OCI-LY7 (cell line): ENCODE results near the gene C1QL1. TPM values are rescaled to one million over a fixed set of nuclear protein-coding genes. Genes with fewer than 3 reads are reported as not detected.

Experiments used
- BruUV-seq: library from RNA; stranded (reverse); fragments of 400-500 nt; replicated peaks from 2 replicates; lab custom pipeline; 2021; lab: Mats Ljungman, UMichigan
- CTCF ChIA-PET: fragments of 300-600 bp; sonication (Branson Sonifier 250); formaldehyde crosslinking; loops from one replicate; lab custom pipeline; 2022; ENCODE audit warnings: antibody characterized with exemption; ENCODE audit not compliant: unreplicated experiment; lab: Charles Lee
- POLR2A ChIA-PET: fragments of 300-600 bp; sonication (Branson Sonifier 250); formaldehyde crosslinking; loops from one replicate; lab custom pipeline; 2022; ENCODE audit warnings: antibody characterized with exemption; lab: Charles Lee
- DNase-seq: peaks from one replicate; pipeline ENCODE4 v3.0.0-alpha.2; 2015; ENCODE audit warnings: low spot score
- H2AFZ ChIP-seq: fragments of 200-600 bp; sonication (generic), shearing (Covaris generic); 2 replicates; pipeline ENCODE4 v1.6.1; 2014; ENCODE audit warnings: mild to moderate bottlenecking, antibody characterized with exemption, low read length, moderate library complexity
- H3K27ac ChIP-seq: fragments of 200-600 bp; sonication (generic); 2 replicates; pipeline ENCODE4 v1.5.1; 2014; ENCODE audit warnings: mixed run types, low read depth, mild to moderate bottlenecking, moderate library complexity, low read length, inconsistent platforms; ENCODE audit not compliant: poor library complexity, severe bottlenecking
- H3K36me3 ChIP-seq: fragments of 200-600 bp; sonication (generic); 2 replicates; pipeline ENCODE4 v1.6.1; 2014; ENCODE audit warnings: mild to moderate bottlenecking, antibody characterized with exemption, low read length, moderate library complexity, mixed read lengths; ENCODE audit not compliant: insufficient read depth
- H3K4me1 ChIP-seq: fragments of 200-600 bp; sonication (generic); 2 replicates; pipeline ENCODE4 v1.5.1; 2014; ENCODE audit warnings: mild to moderate bottlenecking, low read length; ENCODE audit not compliant: insufficient read depth, poor library complexity, severe bottlenecking
- H3K4me2 ChIP-seq: fragments of 200-600 bp; sonication (generic); 2 replicates; pipeline ENCODE4 v1.6.1; 2014; ENCODE audit warnings: mild to moderate bottlenecking, low read length
- H3K4me3 ChIP-seq: fragments of 200-600 bp; sonication (generic); 2 replicates; pipeline ENCODE4 v1.5.1; 2014; ENCODE audit warnings: mild to moderate bottlenecking, low read depth, low read length; ENCODE audit not compliant: poor library complexity, severe bottlenecking
- H3K79me2 ChIP-seq: fragments of 200-600 bp; sonication (generic); 2 replicates; pipeline ENCODE4 v1.6.1; 2016; ENCODE audit warnings: low read depth, mild to moderate bottlenecking, low read length, moderate library complexity, mixed read lengths; ENCODE audit not compliant: insufficient read depth
- H3K9me2 ChIP-seq: fragments of 200-600 bp; sonication (generic); 2 replicates; pipeline ENCODE4 v1.6.1; 2016; ENCODE audit warnings: mild to moderate bottlenecking, low read length, mixed read lengths; ENCODE audit not compliant: insufficient read depth
- H3K9me3 ChIP-seq: fragments of 200-600 bp; sonication (generic); 2 replicates; pipeline ENCODE4 v1.6.1; 2014; ENCODE audit warnings: mild to moderate bottlenecking, mixed run types, low read length, mixed read lengths
- H4K20me1 ChIP-seq: fragments of 200-600 bp; sonication (generic); 2 replicates; pipeline ENCODE4 v1.6.1; 2014; ENCODE audit warnings: mild to moderate bottlenecking, antibody characterized with exemption, low read length, moderate library complexity, mixed read lengths; ENCODE audit not compliant: insufficient read depth
- EZH2phosphoT487 ChIP-seq: fragments of 200-600 bp; sonication (generic); IDR thresholded peaks from 2 replicates; pipeline ENCODE4 v1.6.1; 2018; ENCODE audit warnings: low read depth, borderline replicate concordance, mild to moderate bottlenecking, mixed run types, antibody characterized with exemption, low read length, moderate library complexity, mixed read lengths
- intact Hi-C: fragments of 100-400 bp; cut with micrococcal nuclease; formaldehyde crosslinking; loops from one replicate; pipeline ENCODE4 v1.10.0; 2022; ENCODE audit not compliant: unreplicated experiment
- total RNA-seq, 2 experiments: library from RNA; depleted of rRNA in 1 of 2; stranded (reverse); fragments of >200 nt in 1 of 2; shearing (Covaris generic) in 1 of 2; gene quantifications; 2 replicates each; pipeline ENCODE4 v1.2.3, GENCODE V29; 2014 to 2022
- TF ChIP-seq, protein P1 (sequence below): fragments of 200-600 bp; sonication (generic); conservative IDR thresholded peaks from 2 replicates; pipeline ENCODE4 v1.5.1; 2014; ENCODE audit warnings: mild to moderate bottlenecking, antibody characterized with exemption, low read length, moderate library complexity, mixed read lengths

C1QL1 gene
- total RNA-seq, 2 experiments from 2014 or later: not detected

DNA sequence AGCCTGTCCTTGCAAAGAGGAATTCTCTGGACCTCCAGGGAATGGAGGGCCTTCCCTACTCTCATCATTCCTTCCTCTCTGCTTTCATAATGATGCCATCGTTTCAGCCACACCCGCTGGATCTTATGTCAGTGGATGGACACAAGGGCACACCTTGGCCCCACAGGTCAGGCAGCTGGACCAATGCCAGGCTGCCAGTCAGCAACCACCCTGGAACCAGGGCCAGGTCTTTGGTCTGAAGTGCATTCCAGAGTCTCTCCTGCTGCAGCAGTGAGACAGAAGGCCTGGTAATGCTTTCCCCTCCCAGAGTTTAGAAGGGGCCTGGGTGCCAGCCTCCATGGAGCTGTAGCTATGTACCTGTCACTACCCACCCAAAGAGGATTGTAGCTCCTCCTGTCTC, 7.4 kb downstream of the C1QL1 start:
- POLR2A ChIA-PET: no interaction called here
- H2AFZ ChIP-seq: no peak overlapping the region
- BruUV-seq: no TSS peak

DNA sequence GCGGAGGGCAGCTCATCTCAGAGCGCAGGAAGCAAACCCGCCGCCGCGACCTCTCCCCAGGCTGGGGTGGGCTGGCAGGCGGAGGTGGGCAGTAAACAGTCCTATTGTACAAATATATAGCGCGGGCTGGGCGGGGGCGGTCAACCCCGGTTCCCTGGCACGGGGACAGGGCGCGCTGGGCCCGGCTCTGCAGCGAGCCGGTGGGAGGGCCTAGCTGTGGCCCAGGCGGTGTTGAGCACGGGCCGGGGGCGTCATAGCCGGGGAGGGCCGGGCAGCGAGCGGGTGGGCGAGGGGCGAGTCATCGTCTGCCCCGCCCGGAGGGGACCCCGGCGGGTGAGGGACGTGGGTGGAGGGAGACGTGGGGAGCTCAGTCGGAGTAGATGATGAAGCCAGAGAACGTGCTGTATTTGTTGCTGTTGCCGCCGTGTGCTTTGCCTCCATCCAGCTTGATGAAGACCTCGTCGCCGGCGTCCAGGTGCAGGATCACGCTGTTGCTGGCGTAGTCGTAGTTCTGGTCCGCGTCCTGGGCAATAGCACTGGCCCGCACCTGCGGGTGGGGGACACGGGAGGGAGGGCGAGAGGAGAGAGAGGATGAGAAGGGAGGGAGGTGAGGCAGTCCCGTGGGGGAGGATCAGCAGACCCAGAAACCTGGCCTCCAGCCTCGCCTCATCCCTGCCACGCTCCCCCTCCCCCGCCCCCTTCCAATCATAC, 8.1 kb downstream of the C1QL1 start:
- H3K36me3 ChIP-seq: no peaks in the 10 kb centered on the region
- no peak overlapping the region for H3K4me3 ChIP-seq
- no peaks in the 10 kb centered on the region for H4K20me1 ChIP-seq
- TF ChIP-seq EZH2phosphoT487: no peak
- TF ChIP-seq, protein P1, sequence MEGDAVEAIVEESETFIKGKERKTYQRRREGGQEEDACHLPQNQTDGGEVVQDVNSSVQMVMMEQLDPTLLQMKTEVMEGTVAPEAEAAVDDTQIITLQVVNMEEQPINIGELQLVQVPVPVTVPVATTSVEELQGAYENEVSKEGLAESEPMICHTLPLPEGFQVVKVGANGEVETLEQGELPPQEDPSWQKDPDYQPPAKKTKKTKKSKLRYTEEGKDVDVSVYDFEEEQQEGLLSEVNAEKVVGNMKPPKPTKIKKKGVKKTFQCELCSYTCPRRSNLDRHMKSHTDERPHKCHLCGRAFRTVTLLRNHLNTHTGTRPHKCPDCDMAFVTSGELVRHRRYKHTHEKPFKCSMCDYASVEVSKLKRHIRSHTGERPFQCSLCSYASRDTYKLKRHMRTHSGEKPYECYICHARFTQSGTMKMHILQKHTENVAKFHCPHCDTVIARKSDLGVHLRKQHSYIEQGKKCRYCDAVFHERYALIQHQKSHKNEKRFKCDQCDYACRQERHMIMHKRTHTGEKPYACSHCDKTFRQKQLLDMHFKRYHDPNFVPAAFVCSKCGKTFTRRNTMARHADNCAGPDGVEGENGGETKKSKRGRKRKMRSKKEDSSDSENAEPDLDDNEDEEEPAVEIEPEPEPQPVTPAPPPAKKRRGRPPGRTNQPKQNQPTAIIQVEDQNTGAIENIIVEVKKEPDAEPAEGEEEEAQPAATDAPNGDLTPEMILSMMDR: no peak
- no peaks in the 10 kb centered on the region for H3K4me1 ChIP-seq
- ChIA-PET CTCF (interaction anchor here (0.6 kb wide), 1 partner anchor 87 kb away, joined by 3 read pairs; no protein-coding TSS in a partner anchor), POLR2A (no interaction called here)
- H3K27ac ChIP-seq: no peak overlapping the region
- no peak overlapping the region for H2AFZ ChIP-seq
- intact Hi-C loops: no loop called here
- H3K79me2 ChIP-seq: no peaks in the 10 kb centered on the region
- no peak overlapping the region for H3K4me2 ChIP-seq
- H3K9me3 ChIP-seq: no peaks in the 10 kb centered on the region
- no peak for DNase-seq
- H3K9me2 ChIP-seq: no peaks in the 10 kb centered on the region
- no TSS peak for BruUV-seq

More for the DNA sequence above, 7.4 kb downstream of the C1QL1 start:
- TF ChIP-seq EZH2phosphoT487: no peak
- Histone ChIP-seq H3K36me3 (no peaks in the 10 kb centered on the region), H3K79me2 (no peaks in the 10 kb centered on the region), H4K20me1 (no peaks in the 10 kb centered on the region), H3K4me1 (no peaks in the 10 kb centered on the region), H3K4me3 (no peak overlapping the region), H3K27ac (no peak overlapping the region), H3K9me3 (no peaks in the 10 kb centered on the region), H3K9me2 (no peaks in the 10 kb centered on the region), H3K4me2 (no peak overlapping the region)
- no peak for DNase-seq
- CTCF ChIA-PET: no interaction called here
- intact Hi-C loops: no loop called here

DNA sequence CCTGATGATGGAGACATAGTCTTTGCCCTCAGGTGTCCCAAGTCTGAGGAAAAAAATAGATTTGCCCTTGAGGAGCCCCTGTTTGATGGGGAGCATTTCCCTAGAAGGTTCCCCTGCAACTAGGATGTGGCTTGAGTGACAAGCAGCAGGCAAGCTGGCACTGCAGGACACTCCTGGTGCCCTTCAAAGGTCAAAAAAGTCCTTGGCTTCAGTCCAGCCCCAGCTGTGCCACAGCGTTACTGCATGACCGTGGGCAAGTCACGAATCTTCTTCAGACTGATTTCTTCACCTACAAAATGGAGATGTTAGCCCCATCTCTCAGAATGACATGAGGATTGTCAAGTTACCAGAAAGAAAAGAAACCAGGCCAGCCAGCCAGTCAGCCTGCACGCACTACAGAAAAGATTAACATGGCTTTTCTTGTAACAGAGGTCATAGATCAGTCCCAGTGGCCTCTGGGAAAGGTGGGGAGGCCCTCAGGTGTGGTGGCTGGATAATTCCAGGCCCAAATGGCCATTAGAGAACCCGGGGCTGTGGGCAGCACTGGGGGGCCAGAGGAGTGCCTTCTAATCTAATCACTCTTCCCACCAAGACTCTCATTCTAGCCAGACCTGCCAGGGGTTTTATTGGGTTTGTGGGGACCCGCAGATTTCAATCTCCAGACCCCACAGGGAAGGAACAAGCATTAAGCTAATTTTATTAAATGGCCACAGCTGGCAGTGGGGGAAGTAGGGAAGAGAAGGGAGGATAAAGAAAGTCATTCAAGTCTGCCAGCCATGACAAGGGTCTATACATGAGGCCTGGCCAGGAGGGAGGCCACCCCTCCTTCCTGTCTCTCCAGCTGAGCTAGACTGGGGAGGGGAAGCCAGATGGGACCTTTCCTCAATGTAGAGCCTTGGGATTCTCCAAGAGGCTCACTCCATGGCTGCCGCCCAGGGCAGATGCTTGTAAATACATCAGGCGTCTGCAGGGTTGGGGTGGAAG, 10.8 kb downstream of the C1QL1 start:
- TF ChIP-seq, protein P1: no peak
- no peak for TF ChIP-seq EZH2phosphoT487

More for the DNA sequence above, 10.8 kb downstream of the C1QL1 start:
- Histone ChIP-seq H3K9me3 (no peaks in the 10 kb centered on the region), H4K20me1 (no peaks in the 10 kb centered on the region), H3K4me3 (no peak overlapping the region), H3K79me2 (no peaks in the 10 kb centered on the region), H3K4me1 (no peaks in the 10 kb centered on the region), H3K36me3 (no peaks in the 10 kb centered on the region), H2AFZ (no peak overlapping the region), H3K9me2 (no peaks in the 10 kb centered on the region), H3K27ac (no peak overlapping the region), H3K4me2 (no peak overlapping the region)
- no peak for DNase-seq
- POLR2A ChIA-PET: interaction anchor here (0.6 kb wide), 1 partner anchor 11 kb away, joined by 4 read pairs; no protein-coding TSS in a partner anchor
- no TSS peak for BruUV-seq
- intact Hi-C loops: no loop called here
- CTCF ChIA-PET: no interaction called here
